ENCODE measurements around the gene DKK2.

DKK2 gene

DNA sequence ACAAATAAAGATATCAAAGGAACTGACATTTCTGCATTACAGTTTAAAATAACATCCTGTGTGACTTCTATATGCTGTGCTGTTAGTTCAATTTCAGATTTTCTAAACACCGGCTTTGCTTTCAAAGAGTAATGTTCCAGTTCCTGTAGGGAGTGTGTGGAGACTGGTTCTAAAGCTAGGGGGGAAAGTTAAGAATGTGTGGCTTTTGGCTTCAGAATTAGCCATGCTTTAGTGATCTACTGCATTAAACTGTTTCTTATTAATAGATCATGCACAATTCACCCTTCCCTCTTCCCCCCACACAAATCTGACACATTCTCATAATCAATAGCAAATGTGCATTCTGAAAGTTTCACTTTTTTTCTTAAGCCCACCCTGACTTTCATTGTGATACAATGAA is 32.0 kb upstream of the DKK2 start:
- H2BK5ac ChIP-seq (ENCODE audit: low read length) = no peak overlapping the region
- WGBS (ENCODE audit: extremely low coverage, insufficient coverage, low lambda C conversion rate) = no CpG with 5 or more reads among the region's 1 CpG
- no peaks in the 10 kb centered on the region for H3K79me1 ChIP-seq (ENCODE audit: low read length)
- no peak overlapping the region for H3K4ac ChIP-seq (ENCODE audit: low read depth, low read length)
- no peaks in the 10 kb centered on the region for H3K36me3 ChIP-seq (ENCODE audit: control insufficient read depth, insufficient read depth, low read length)
- no peak overlapping the region for H3K4me2 ChIP-seq (ENCODE audit: low read length)
- no peak overlapping the region for H3K27ac ChIP-seq (ENCODE audit: low read depth, low read length)
- H3K9ac ChIP-seq (ENCODE audit: low read length) = no peak overlapping the region
- no peaks in the 10 kb centered on the region for H3K79me2 ChIP-seq (ENCODE audit: control insufficient read depth, insufficient read depth, low read length)
- H3K56ac ChIP-seq (ENCODE audit: low read length) = no peak overlapping the region
- H2BK15ac ChIP-seq (replicated peaks; ENCODE audit: low read depth) = no peak overlapping the region
- no peak overlapping the region for H4K5ac ChIP-seq (ENCODE audit: low read length)
- no peak overlapping the region for H3K18ac ChIP-seq (ENCODE audit: low read length)
- H3K23ac ChIP-seq (ENCODE audit: low read length) = no peak overlapping the region
- no peak overlapping the region for H2BK120ac ChIP-seq (ENCODE audit: low read depth, low read length)
- no peak overlapping the region for H2AK5ac ChIP-seq (ENCODE audit: low read length)
- no peaks in the 10 kb centered on the region for H3K4me1 ChIP-seq (ENCODE audit: control insufficient read depth, low read depth, low read length)
- no peak overlapping the region for H4K8ac ChIP-seq (ENCODE audit: low read depth, low read length)
- no peak for DNase-seq
- H3K27me3 ChIP-seq (ENCODE audit: insufficient read depth, low read length, poor library complexity) = no peaks in the 10 kb centered on the region
- H3K4me3 ChIP-seq (ENCODE audit: low read length) = no peak overlapping the region

DNA sequence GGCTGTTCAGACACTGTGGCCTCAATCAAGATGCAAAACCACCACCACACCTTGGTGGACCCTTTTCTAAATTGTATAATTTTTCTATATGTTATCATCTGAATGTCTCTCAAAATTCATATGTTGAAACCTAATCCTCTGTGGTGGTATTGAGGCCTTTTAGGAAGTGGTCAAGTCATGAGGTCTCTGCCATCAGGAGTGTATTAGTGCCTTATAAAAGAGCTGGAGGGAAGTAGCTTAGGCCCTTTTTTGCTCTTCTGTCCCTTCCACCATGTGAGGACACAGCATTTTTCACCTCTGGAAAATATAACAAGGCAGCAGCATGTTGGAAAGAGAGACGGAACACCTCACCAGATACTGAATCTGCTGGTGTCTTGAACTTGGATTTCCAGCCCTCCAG is 30.5 kb upstream of the DKK2 start:
- Histone ChIP-seq H3K79me2 (ENCODE audit: control insufficient read depth, insufficient read depth, low read length) (no peaks in the 10 kb centered on the region), H3K18ac (ENCODE audit: low read length) (no peak overlapping the region), H3K27me3 (ENCODE audit: insufficient read depth, low read length, poor library complexity) (no peaks in the 10 kb centered on the region), H3K79me1 (ENCODE audit: low read length) (no peaks in the 10 kb centered on the region), H4K5ac (ENCODE audit: low read length) (no peak overlapping the region), H3K23ac (ENCODE audit: low read length) (no peak overlapping the region), H3K9ac (ENCODE audit: low read length) (no peak overlapping the region), H4K8ac (ENCODE audit: low read depth, low read length) (no peak overlapping the region), H3K4ac (ENCODE audit: low read depth, low read length) (no peak overlapping the region), H3K4me3 (ENCODE audit: low read length) (no peak overlapping the region), H3K4me1 (ENCODE audit: control insufficient read depth, low read depth, low read length) (no peaks in the 10 kb centered on the region), H2BK15ac (replicated peaks; ENCODE audit: low read depth) (no peak overlapping the region), H3K4me2 (ENCODE audit: low read length) (no peak overlapping the region), H3K36me3 (ENCODE audit: control insufficient read depth, insufficient read depth, low read length) (no peaks in the 10 kb centered on the region), H2BK120ac (ENCODE audit: low read depth, low read length) (no peak overlapping the region), H2AK5ac (ENCODE audit: low read length) (no peak overlapping the region), H3K56ac (ENCODE audit: low read length) (no peak overlapping the region), H2BK5ac (ENCODE audit: low read length) (no peak overlapping the region), H3K27ac (ENCODE audit: low read depth, low read length) (no peak overlapping the region)
- no peak for DNase-seq
- no CpG with 5 or more reads among the region's 1 CpG for WGBS (ENCODE audit: extremely low coverage, insufficient coverage, low lambda C conversion rate)

DNA sequence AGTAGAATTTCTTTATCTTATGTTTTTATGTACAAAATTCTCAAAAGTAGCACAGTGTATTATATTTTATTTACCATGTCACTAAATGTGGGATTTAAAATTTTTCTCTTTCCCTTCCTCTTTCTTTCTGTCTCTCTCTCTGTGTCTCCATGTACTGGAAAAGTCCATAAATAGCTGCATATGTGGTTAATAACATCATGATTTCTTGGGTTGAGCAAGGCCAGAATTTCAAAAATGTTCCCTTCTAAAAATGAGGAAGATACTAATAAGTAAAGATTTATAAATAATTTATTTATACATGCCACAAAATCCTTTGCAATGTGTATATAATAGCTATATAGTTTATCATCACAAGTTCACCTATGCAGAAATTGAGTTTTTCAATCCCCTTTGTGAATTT is 29.1 kb upstream of the DKK2 start:
- no peaks in the 10 kb centered on the region for H3K4me1 ChIP-seq (ENCODE audit: control insufficient read depth, low read depth, low read length)
- no peak overlapping the region for H3K56ac ChIP-seq (ENCODE audit: low read length)
- no peak overlapping the region for H3K27ac ChIP-seq (ENCODE audit: low read depth, low read length)
- H3K27me3 ChIP-seq (ENCODE audit: insufficient read depth, low read length, poor library complexity) = no peaks in the 10 kb centered on the region
- H4K5ac ChIP-seq (ENCODE audit: low read length) = no peak overlapping the region
- no peak overlapping the region for H3K4me2 ChIP-seq (ENCODE audit: low read length)
- DNase-seq = no peak
- H3K4ac ChIP-seq (ENCODE audit: low read depth, low read length) = no peak overlapping the region
- H4K8ac ChIP-seq (ENCODE audit: low read depth, low read length) = no peak overlapping the region
- no peak overlapping the region for H3K23ac ChIP-seq (ENCODE audit: low read length)
- H2BK15ac ChIP-seq (replicated peaks; ENCODE audit: low read depth) = no peak overlapping the region
- H3K9ac ChIP-seq (ENCODE audit: low read length) = no peak overlapping the region
- no peaks in the 10 kb centered on the region for H3K79me2 ChIP-seq (ENCODE audit: control insufficient read depth, insufficient read depth, low read length)
- no peaks in the 10 kb centered on the region for H3K36me3 ChIP-seq (ENCODE audit: control insufficient read depth, insufficient read depth, low read length)
- no peak overlapping the region for H3K18ac ChIP-seq (ENCODE audit: low read length)
- no peak overlapping the region for H3K4me3 ChIP-seq (ENCODE audit: low read length)
- no peak overlapping the region for H2BK5ac ChIP-seq (ENCODE audit: low read length)
- H3K79me1 ChIP-seq (ENCODE audit: low read length) = no peaks in the 10 kb centered on the region
- H2BK120ac ChIP-seq (ENCODE audit: low read depth, low read length) = no peak overlapping the region
- H2AK5ac ChIP-seq (ENCODE audit: low read length) = no peak overlapping the region

- Histone ChIP-seq H3K4me1 (ENCODE audit: control insufficient read depth, low read depth, low read length) (no peaks in the 10 kb centered on the region), H3K27me3 (ENCODE audit: insufficient read depth, low read length, poor library complexity) (no peaks in the 10 kb centered on the region), H4K5ac (ENCODE audit: low read length) (no peak overlapping the region), H3K9ac (ENCODE audit: low read length) (no peak overlapping the region), H3K4ac (ENCODE audit: low read depth, low read length) (no peak overlapping the region), H3K4me3 (ENCODE audit: low read length) (no peak overlapping the region), H3K18ac (ENCODE audit: low read length) (no peak overlapping the region), H2BK5ac (ENCODE audit: low read length) (no peak overlapping the region), H2BK15ac (replicated peaks; ENCODE audit: low read depth) (no peak overlapping the region), H3K27ac (ENCODE audit: low read depth, low read length) (no peak overlapping the region), H2AK5ac (ENCODE audit: low read length) (no peak overlapping the region), H3K79me2 (ENCODE audit: control insufficient read depth, insufficient read depth, low read length) (no peaks in the 10 kb centered on the region), H3K4me2 (ENCODE audit: low read length) (no peak overlapping the region), H2BK120ac (ENCODE audit: low read depth, low read length) (no peak overlapping the region), H3K23ac (ENCODE audit: low read length) (no peak overlapping the region), H3K79me1 (ENCODE audit: low read length) (no peaks in the 10 kb centered on the region), H3K36me3 (ENCODE audit: control insufficient read depth, insufficient read depth, low read length) (no peaks in the 10 kb centered on the region), H3K56ac (ENCODE audit: low read length) (no peak overlapping the region), H4K8ac (ENCODE audit: low read depth, low read length) (no peak overlapping the region)
- 100% methylated on average over 1 of the region's 6 CpGs for WGBS (ENCODE audit: extremely low coverage, insufficient coverage, low lambda C conversion rate)
- no peak for DNase-seq
Observed at GRCh38 chr4:107060388-107060787, 24.3 kb upstream of the DKK2 start.

DNA sequence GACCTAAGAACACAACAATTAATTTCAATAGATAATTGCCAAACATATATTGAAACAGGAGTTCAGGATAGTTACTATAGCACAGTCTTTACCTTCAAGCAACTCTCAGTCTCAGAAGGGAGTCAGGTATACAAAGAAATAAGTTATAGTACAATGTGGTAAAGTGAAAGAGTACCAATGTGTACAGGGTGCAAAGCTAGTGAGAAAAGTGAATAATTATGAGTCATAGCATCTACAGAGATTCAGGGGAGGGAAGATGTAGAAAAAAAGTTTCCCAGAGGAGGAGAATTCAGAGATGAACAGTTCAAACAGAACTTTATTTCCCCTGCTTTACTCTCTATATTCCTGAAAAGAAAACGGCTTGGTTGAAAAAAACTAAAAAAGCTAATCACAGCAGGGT is 22.7 kb upstream of the DKK2 start:
- H3K4me1 ChIP-seq (ENCODE audit: control insufficient read depth, low read depth, low read length) = no peaks in the 10 kb centered on the region
- no CpG with 5 or more reads among the region's 1 CpG for WGBS (ENCODE audit: extremely low coverage, insufficient coverage, low lambda C conversion rate)
- H2AK5ac ChIP-seq (ENCODE audit: low read length) = no peak overlapping the region
- no peaks in the 10 kb centered on the region for H3K36me3 ChIP-seq (ENCODE audit: control insufficient read depth, insufficient read depth, low read length)
- no peak overlapping the region for H3K18ac ChIP-seq (ENCODE audit: low read length)
- H3K56ac ChIP-seq (ENCODE audit: low read length) = no peak overlapping the region
- no peak overlapping the region for H3K4ac ChIP-seq (ENCODE audit: low read depth, low read length)
- no peak overlapping the region for H3K9ac ChIP-seq (ENCODE audit: low read length)
- no peak overlapping the region for H3K27ac ChIP-seq (ENCODE audit: low read depth, low read length)
- no peak overlapping the region for H2BK15ac ChIP-seq (replicated peaks; ENCODE audit: low read depth)
- H4K5ac ChIP-seq (ENCODE audit: low read length) = no peak overlapping the region
- no peak for DNase-seq
- H3K4me3 ChIP-seq (ENCODE audit: low read length) = no peak overlapping the region
- no peak overlapping the region for H4K8ac ChIP-seq (ENCODE audit: low read depth, low read length)
- H3K27me3 ChIP-seq (ENCODE audit: insufficient read depth, low read length, poor library complexity) = no peaks in the 10 kb centered on the region
- no peaks in the 10 kb centered on the region for H3K79me2 ChIP-seq (ENCODE audit: control insufficient read depth, insufficient read depth, low read length)
- no peak overlapping the region for H3K4me2 ChIP-seq (ENCODE audit: low read length)
- no peak overlapping the region for H2BK120ac ChIP-seq (ENCODE audit: low read depth, low read length)
- no peaks in the 10 kb centered on the region for H3K79me1 ChIP-seq (ENCODE audit: low read length)
- H3K23ac ChIP-seq (ENCODE audit: low read length) = no peak overlapping the region
- H2BK5ac ChIP-seq (ENCODE audit: low read length) = no peak overlapping the region

DNA sequence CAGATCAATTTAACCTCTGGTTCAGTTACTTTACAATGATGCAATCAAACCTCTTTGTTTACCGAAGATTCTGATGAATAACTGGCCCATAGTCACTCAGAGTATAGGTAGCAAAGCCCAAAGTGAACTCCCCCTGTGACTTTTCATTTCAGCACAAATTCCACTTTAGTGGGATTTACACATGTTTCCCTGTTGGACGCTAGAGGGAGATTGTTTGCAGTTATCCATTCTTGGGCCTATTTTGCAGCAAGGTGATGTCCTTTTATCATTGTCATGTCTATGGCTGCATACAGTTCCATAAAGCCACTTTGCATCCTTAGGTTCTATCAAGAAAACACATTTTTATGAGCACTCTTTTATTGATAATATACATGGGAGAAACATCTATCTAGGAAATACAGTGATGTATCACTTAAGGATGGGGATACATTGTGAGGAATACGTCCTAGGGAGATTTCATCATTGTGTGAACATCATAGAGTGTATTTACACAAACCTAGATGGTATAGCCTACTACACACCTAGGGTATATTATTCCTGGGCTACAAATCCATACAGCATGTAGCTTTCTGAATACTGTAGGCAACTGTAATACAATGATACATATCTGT is 14.5 kb upstream of the DKK2 start:
- no peak overlapping the region for H2AK5ac ChIP-seq (ENCODE audit: low read length)
- no CpG with 5 or more reads among the region's 3 CpGs for WGBS (ENCODE audit: extremely low coverage, insufficient coverage, low lambda C conversion rate)
- no peak overlapping the region for H2BK15ac ChIP-seq (replicated peaks; ENCODE audit: low read depth)
- H3K79me1 ChIP-seq (ENCODE audit: low read length) = no peaks in the 10 kb centered on the region
- H4K8ac ChIP-seq (ENCODE audit: low read depth, low read length) = no peak overlapping the region
- no peaks in the 10 kb centered on the region for H3K4me1 ChIP-seq (ENCODE audit: control insufficient read depth, low read depth, low read length)
- H3K79me2 ChIP-seq (ENCODE audit: control insufficient read depth, insufficient read depth, low read length) = no peaks in the 10 kb centered on the region
- peak; percentile 30 for DNase-seq
- no peak overlapping the region for H3K9ac ChIP-seq (ENCODE audit: low read length)
- no peak overlapping the region for H3K4ac ChIP-seq (ENCODE audit: low read depth, low read length)
- H3K27me3 ChIP-seq (ENCODE audit: insufficient read depth, low read length, poor library complexity) = no peaks in the 10 kb centered on the region
- no peak overlapping the region for H3K23ac ChIP-seq (ENCODE audit: low read length)
- H2BK120ac ChIP-seq (ENCODE audit: low read depth, low read length) = no peak overlapping the region
- H3K4me2 ChIP-seq (ENCODE audit: low read length) = no peak overlapping the region
- no peak overlapping the region for H3K27ac ChIP-seq (ENCODE audit: low read depth, low read length)
- H2BK5ac ChIP-seq (ENCODE audit: low read length) = no peak overlapping the region
- no peak overlapping the region for H3K18ac ChIP-seq (ENCODE audit: low read length)
- H4K5ac ChIP-seq (ENCODE audit: low read length) = no peak overlapping the region
- no peaks in the 10 kb centered on the region for H3K36me3 ChIP-seq (ENCODE audit: control insufficient read depth, insufficient read depth, low read length)
- no peak overlapping the region for H3K56ac ChIP-seq (ENCODE audit: low read length)
- no peak overlapping the region for H3K4me3 ChIP-seq (ENCODE audit: low read length)

Measured in mesendoderm (in vitro differentiated cells).